HG03571 (cell line): ENCODE measurements around the gene FAM124B.
"Not testable (repeated sequence)": the region's sequence is repeated elsewhere in the genome, so short reads cannot be mapped to it uniquely, and the experiment has no call there.

Experiments used
- ATAC-seq: cut with Tn5 transposase; IDR thresholded peaks from one replicate; pipeline ENCODE4 v1.9.1; 2021; ENCODE audit not compliant: unreplicated experiment

The FAM124B gene

DNA sequence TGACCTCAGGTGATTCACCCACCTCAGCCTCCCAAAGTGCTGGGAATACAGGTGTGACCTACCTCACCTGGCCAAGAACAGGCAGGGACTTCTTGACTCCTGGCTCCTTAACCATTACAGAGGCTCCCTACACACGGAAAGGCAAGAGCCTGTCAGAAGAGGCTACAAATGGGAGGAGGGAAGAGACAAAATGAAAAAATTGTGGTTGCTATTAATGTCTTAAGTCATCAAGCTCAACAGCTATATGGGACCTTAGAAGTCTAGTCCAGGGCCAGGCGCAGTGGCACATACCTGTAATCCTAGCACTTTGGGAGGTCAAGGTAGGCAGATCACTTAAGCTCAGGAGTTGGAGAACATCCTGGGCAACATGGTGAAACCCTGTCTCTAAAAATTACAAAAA, 11.5 kb upstream of the FAM124B start:
- no peak for ATAC-seq

DNA sequence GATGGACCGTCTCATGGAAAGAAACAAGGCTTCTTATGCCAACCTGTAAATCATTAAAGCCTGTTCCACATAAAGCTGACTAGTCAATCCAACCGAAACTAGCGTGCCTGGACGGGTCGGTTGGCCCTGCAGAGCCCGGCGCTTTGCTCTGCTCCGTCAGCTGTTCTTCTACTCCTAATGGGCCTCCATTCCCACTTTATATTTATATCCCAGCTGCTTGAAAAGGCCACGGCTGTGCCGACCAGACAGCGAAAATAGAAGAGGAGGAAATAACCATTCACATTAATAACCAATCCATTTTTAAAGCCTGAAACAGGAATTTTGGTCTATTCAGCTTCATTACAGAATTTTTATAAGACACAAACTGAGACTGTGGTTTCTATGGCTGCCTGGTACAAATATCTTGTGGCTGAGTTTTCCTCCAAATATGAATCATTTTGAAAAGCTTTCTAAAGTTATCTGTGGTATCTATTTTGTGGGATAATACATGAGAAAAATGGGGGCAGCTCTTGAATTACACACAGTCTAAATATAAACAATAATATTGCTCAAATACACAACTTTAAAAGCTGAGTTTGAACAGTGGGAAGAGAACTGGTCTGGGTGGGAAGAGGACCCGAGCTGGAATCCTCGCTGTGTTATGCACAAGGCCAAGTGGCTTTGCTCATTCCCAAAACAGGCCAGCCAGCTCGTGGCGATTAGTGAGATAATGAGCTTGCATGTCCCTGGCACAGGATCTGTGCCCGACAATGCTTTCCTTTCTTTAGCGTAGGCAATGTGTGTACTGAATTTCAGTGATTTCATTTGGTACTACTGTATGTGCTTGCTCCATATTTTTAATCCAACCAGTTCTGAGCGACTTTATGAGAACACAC, 10.5 kb upstream of the FAM124B start:
- ATAC-seq = no peak

DNA sequence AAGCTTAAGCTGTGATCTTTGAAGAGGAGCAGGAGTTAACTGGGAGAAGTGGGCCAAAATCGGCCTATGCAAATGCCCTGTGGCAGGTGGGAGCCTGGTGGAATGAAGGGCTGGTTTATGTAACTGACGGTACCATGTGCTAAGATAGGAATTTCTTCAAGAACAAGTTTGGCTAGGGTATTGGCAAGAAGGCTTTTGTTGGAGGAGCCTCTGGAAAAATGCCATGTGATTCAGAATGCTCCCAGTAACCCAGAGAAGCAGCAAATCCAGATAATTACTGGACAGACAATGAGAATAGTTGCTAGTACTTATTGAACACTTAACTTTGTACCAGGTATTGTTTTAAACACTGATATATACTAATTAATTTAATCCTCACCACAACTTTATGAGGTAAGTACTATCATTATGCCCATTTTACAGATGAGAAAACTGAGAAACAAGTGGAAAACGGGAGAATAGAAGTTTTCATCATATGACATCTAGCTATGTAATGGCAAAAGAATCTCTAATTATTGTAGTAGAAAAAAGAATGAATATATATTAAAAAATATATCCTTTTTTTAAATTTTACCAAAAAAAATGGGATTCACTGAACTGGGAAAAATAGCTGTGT, 9.1 kb upstream of the FAM124B start:
- no peak for ATAC-seq

DNA sequence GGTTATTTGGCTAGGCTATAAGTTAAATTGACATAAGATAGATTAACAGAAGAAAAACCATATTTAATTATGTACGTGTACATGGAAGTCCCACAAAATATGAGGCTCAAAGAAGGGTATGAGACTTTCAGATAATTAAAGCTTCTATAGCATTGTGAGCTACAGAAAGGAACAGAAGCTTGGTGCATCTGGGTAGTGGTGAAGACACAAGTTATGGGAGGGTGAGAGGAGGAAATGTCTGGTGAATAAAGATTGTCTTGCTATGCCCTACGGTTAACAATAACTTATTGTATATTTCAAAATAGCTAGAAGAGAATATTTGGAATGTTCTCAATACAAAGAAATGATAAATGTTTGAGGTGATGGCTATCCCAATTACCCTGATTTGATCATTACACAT, 6.8 kb upstream of the FAM124B start:
- ATAC-seq = no peak

DNA sequence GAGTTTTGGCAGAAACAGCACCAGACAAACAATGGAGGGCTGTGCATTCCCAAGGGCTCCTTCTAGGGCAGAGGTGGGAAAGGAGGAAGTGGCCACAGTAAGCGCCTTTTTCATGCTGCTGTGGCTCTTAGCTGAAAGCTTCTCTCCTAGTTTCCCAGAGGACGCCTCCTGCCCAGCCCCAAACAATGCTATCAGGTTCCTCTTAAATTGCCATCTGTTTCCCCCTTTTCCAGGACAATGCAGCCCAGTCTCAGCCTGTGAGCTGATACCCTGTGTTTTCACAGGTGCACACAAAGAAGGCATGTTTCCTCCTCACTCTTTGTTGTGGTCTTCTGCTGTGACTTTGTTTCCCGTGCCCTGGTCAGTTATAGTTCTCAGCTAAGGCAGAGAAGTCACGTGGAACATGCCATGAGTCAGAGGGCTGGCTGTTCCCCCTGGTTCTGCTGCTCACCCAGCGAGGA, 5.4 kb upstream of the FAM124B start:
- ATAC-seq = no peak

DNA sequence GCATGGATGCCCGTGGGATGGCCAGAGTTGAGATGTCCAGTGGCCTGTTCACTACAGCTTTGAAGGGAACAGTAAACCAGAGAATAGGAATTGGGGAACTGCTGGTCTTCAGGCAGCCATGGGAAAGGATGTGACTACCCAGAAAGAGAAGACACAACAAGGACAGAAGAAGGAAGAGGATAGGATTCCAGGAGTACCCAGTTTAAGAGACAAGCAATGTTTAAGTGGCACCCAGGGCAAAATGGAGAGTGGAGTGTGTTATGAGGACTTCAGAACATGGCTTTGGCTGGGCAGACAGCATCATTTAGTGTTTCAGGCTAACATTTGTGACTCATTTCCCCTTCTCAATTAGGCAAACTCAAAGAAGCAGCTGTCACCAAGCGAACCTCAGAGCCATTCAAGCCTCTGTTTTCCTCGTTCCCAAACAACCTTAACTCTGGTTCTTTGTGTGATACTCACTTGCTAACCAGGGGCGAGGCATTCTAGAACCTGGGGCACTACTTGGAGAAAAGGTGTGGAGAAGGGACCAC, 4.0 kb upstream of the FAM124B start:
- ATAC-seq = no peak

DNA sequence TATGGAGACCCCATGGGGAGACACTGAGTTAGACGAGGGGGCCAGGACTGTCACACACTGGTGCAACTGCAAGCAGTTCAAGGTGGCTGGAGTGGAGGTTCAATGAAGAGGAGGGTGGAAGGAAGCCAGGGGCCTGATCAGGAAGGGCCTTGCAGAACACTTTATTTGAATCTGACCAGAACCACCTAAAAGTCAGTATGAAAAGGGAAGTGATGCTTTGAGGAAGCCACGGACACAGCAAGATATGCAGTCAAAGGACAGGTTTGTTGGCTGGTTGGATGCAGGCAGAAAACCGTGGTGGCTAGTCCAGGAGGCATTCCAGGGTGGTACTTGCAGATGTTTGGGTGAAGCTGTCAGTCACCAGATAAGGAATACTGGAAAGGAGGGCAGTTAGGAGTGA, 3.5 kb upstream of the FAM124B start:
- ATAC-seq = no peak

DNA sequence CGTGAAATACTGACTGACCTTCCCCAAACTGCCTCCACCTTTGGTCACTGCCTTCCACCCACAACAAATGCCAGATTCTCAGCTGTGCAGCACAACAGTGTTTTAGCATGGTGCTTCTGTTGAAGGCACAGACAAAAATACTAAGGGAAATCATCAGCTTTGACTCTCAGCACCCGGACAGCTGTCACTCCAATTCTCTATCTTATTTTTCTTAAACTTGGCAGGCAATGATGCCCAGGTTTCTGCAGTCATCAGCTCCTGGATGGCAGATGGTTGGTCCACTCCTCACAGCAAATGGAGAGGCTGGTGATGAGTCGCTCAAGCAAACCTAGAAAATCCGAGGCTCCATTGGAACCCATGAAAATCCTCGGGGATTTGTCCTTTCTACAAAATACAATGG, 2.9 kb upstream of the FAM124B start:
- no peak for ATAC-seq

DNA sequence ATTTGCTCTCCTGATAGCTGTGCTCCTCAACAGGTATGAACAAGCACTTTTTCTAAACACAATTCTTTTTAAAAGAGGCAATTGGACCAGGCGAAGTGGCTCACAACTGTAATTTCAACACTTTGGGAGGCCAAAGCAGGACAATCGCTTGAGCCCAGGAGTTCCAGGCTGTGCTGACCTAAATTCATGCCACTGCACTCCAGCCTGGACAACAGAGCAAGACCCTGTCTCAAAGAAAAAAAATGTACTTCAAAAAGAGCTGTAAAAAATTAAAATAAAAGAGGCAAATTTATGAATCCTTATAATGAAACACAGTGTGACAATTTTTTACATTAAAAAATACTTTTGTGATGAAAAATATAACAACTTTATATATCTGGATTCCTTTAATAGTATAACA, 1.8 kb upstream of the FAM124B start:
- no peak for ATAC-seq

DNA sequence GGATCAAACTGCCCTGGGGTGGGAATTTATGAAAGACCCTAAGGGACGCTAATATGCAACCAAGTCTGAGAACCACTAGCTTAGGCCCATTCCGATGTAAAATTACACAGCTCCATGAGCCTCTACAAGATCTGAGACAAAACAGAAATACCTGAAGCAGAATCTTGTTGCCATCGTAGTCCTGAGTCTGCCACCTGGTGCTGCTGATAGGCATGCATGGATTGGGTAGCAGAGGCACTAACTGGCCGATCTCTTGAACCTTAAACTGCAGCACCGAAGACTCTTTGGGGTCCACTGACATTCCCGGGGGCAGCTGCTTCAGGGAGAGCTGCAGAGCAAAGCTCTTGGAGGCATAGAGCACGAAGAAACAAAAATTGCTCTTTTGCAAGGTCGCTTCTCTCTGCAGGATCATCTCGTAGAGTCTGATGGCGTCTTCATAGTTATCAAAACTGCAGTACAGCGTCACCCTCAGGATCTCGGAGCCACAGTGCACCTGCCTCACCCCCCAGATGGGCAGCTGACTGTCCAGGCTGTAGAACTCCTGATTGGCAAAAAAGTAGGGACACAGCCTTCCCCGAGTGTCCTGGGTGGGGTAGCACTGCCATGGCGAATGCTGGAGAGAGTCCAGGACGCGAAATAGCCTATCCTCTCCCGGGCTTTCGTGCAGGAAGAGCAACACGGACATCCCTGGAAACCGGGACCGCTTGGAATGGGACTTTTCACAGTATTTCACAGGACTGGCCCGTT, 848 bp downstream of the FAM124B start:
- ATAC-seq = no peak

DNA sequence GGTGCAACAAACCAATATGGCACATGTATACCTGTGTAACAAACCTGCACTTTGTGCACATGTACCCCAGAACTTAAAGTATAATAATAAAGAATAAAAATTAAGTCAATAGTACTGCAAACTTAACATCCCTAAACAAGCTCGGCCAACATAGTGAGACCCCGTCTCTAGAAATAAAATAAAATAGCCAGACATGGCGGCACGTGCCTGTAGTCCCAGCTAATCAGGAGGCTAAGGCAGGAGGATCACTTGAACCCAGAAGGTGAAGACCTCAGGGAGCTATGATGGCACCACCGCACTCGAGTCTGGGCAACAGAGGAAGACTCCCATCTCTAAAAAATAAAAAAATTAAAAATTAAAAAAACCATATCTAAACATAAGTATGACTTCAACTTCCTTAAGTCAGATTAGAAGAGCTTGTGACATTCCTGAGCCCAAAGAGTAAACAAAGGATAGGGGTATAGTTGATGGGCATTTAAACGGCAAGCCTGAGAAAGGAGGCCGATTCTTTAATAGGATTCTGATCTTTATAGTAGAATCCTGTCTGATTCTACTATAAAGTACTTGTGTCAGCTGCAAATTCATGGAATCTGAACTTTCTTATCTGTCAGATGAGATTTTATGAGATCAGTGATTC, 1.6 kb downstream of the FAM124B start:
- ATAC-seq = no peak

DNA sequence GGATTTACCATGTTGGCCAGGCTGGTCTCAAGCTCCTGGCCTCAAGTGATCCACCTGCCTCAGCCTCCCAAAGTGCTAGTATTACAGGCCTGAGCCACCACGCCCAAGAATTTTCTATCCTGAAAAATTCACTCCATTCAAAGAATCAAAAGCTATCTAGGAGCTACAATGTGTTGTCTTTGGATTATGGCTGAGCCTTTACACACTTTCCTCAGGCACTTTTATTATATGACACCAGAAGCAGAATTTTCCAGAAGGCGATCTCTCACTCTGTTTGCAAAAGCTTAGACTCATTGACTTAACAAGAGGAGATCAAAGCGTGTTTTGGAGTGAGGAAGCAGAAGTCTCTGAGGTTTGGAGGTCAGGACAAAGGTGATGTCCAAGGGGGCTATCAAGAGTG, 3.6 kb downstream of the FAM124B start:
- no peak for ATAC-seq

DNA sequence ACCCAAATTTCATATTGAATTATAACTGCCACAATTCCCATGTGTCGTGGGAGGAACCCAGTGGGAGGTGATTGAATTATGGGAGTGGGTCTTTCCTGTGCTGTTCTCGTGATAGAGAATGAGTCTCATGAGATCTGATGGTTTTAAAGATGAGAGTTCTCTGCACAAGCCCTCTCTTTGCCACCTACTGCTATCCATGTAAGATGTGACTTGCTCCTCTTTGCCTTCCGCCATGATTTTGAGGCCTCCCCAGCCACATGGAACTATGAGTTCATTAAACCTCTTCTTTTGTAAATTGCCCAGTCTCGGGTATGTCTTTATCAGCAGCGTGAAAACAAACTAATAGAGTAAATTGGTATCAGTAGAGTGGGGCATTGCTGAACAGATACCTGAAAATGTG, 4.8 kb downstream of the FAM124B start:
- ATAC-seq = not testable (repeated sequence)

DNA sequence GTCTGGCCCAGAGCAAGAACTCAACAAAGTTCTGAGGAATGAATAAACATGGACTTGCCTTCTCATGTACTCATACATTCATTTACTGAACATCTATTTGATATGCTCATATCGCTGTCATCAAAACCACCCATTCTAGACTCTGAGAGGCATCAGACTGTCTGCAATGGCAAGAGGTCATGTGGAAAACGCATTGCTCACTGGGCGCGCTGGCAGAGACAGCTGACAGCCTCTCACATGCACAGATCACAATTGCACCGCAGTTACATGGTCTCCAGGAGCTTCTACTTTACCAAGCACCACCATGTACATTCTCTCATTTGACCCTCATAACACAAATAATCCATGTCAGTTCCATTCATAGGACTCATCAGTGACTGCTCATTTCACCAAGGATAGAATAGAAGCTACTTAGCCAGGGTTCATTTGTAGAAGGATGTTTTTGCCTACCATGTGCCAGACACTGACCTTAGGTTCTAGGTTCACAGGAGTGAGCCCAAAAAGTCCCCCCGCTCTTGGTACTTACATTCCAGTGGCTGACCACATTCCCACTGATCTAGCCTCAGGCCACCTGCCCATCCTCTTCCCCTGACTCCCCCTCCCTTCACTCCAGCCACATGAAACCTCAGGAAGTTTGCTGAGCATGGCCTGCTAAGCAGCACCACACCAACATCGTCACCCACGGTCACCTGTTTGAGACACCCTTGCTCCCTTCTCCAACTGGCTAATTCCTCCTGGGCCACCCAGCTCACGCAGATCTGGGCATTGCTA, 6.1 kb downstream of the FAM124B start:
- no peak for ATAC-seq

DNA sequence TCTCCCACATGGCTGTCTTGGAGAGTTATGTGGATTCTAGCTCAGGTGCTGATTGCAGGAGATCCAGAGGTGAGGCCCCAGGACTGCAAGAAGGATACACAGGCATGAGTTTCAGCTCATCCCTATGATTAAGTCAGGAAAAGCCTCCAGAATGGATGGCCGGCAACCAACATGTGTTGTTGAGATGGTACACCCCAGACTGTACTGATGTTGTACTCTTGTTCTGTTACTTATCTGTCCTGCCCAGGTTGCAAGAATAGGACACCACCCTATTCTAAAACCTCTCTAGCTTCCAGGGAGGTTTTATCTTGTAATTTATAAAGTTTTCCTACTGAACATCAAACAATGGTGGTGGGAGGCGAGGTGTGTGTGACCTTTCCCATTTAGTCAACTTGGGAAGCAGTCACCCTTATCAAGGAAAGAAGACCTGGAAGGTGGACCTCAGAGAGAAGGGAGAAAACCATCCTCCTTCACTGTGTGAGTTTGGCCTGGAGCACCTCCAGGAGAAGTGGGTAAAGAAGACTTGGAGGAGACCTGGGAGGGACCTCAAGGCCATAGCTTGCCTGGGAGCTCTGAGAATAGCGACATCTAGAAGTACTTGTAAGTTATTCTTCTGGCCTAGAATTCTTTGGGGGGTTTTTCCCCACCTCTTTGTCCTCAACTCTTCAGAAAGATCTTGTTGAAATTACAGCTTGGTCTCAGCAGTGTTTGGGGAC, 8.6 kb downstream of the FAM124B start:
- ATAC-seq = no peak

DNA sequence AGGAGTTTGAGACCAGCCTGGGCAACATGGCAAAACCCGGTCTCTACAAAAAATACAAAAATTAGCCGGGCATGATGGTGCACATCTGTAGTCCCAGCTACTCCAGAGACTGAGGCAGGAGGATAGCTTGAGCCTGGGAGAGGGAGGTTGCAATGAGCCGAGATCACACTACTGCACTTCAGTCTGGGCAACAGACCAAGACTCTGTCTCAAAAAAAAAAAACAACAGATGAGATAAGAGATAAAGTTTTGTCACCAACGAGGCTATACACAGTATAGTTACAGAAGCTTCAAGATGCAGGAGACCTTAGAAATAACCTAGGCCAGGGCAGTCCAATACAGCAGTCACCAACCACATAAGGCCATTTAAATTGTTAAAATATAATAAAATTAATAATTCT, 9.4 kb downstream of the FAM124B start:
- ATAC-seq = no peak

DNA sequence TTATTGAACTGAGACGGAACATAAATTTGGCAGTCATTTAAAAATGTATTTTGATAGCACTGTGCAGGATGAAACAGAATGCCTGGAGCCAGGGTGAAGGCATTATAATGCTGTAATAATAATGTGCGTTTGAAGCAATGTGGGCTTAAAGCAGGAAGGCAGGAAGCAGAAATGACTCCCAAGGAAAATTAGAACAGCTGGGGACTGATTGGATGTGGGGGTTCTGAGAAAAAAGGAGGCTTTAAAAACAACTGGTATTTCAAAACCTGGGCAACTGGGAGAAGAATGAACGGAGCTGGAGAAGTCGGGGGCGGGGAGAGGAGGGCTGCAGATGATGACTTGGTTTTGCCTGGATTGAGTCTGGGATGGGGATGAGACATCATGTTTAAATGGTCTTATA, 12.6 kb downstream of the FAM124B start:
- no peak for ATAC-seq

DNA sequence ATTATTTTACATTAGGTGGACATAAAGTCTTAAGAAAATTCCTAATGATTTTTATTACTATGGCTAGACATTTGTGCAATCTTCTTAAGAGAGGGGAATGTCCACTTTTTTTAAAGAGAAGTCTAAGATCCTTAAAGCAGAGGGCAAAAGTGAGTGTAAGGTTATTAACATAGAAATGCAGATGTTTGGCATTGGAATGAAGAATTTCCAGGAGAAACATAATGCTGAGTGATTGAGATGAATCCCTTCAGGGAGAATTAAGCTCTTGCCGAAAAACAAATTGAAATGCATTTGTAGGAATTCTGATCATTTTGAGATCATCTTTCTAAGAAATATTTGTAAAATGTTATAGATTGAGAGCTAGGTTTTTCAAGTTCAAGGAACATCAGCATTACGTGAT, 15.0 kb downstream of the FAM124B start:
- ATAC-seq = no peak

DNA sequence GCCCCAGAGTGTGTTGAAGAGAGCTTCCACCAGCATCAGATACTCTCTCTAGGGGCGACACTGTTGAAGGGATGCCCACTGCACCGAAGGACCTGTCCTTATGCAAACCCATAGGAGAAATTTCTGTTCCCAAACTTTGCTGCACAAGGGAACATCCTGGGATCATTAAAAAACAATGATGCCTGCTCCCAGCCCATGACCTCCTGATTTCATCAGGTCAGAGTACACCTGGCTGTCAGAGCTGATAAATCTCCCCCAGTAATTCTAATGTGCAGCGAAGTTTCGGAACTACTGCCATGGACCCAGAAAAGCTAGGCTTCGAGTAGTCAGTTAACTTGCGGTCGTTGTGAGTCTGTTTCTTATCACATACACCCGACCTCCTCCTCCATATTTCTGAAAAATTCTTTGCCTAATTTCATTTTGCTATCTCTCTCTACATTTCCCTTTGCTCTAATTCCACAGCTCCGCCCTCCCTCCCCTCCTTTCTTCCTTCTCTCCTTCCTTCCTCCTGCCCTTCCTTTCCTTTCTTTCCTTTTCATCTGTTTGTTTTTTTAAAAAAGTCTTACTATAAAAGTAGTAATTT, 18.8 kb downstream of the FAM124B start:
- ATAC-seq = no peak
